H1 (cell line): Measurements from ENCODE around the gene SLC7A8. TPM values are rescaled to one million over a fixed set of nuclear protein-coding genes. Genes with fewer than 3 reads are reported as not detected.

ENCODE experiments used
- CTCF ChIA-PET: fragments of 300-600 bp; sonication (Branson Sonifier 250); formaldehyde crosslinking; loops from one replicate; lab custom pipeline; 2021; ENCODE audit not compliant: partially characterized antibody; lab: Charles Lee
- POLR2A ChIA-PET: fragments of 300-600 bp; sonication (Branson Sonifier 250); formaldehyde crosslinking; loops from one replicate; lab custom pipeline; 2021; ENCODE audit warnings: inconsistent platforms; ENCODE audit not compliant: partially characterized antibody; lab: Charles Lee
- DNase-seq, 2 experiments: peaks; one replicate each; pipeline versions ENCODE4 v3.0.0 to v3.0.0-alpha.2; 2010 to 2022; ENCODE audit warnings: low spot score in 2 of 2, low read depth in 1 of 2, mixed read lengths in 1 of 2
- FAIRE-seq: peaks from 2 replicates; lab custom pipeline; 2011; peaks lifted over from hg19 to GRCh38; lab: Jason Lieb, UNC
- H2AFZ ChIP-seq: 2 replicates; pipeline ENCODE4 v1.8.1; 2012; ENCODE audit warnings: low read length, inconsistent platforms
- H2AK5ac ChIP-seq: 2 replicates; pipeline ENCODE4 v1.6.1; 2013; ENCODE audit warnings: low read depth, low read length
- H2BK120ac ChIP-seq: replicated peaks from 2 replicates; pipeline ENCODE3; 2013; ENCODE audit warnings: low read depth, low read length, inconsistent platforms
- H2BK12ac ChIP-seq: 2 replicates; pipeline ENCODE4 v1.6.1; 2013; ENCODE audit warnings: low read depth, low read length
- H2BK15ac ChIP-seq: 2 replicates; pipeline ENCODE4 v1.6.1; 2013; ENCODE audit warnings: low read length
- H2BK20ac ChIP-seq: 2 replicates; pipeline ENCODE4 v1.6.1; 2013; ENCODE audit warnings: low read length
- H2BK5ac ChIP-seq: 2 replicates; pipeline ENCODE4 v1.6.1; 2013; ENCODE audit warnings: low read depth, low read length
- H3K14ac ChIP-seq: 2 replicates; pipeline ENCODE4 v1.6.1; 2013; ENCODE audit warnings: inconsistent platforms; ENCODE audit not compliant: insufficient read length
- H3K18ac ChIP-seq: 2 replicates; pipeline ENCODE4 v1.6.1; 2013; ENCODE audit warnings: low read length; ENCODE audit errors: extremely low read depth
- H3K23ac ChIP-seq: 2 replicates; pipeline ENCODE4 v1.6.1; 2013; ENCODE audit warnings: inconsistent platforms; ENCODE audit not compliant: insufficient read length
- H3K23me2 ChIP-seq: 2 replicates; pipeline ENCODE4 v1.6.1; 2013; ENCODE audit warnings: low read depth, low read length
- H3K27ac ChIP-seq: 2 replicates; pipeline ENCODE4 v1.6.1; 2011; ENCODE audit warnings: low read depth, low read length, inconsistent platforms
- H3K27me3 ChIP-seq, 4 experiments: replicated peaks in 1 of 4; 1 replicate in 1 of 4; 2 replicates in 3 of 4; pipeline versions ENCODE4 v1.6.1 to v1.8.1; 2011 to 2013; ENCODE audit warnings: low read length in 3 of 4, mild to moderate bottlenecking in 3 of 4, inconsistent platforms in 2 of 4, mixed read lengths in 2 of 4, moderate library complexity in 1 of 4; ENCODE audit not compliant: control insufficient read depth in 3 of 4, insufficient read depth in 3 of 4; ENCODE audit errors: extremely low read depth in 1 of 4
- H3K36me3 ChIP-seq, 4 experiments: 2 replicates each; pipeline versions ENCODE4 v1.6.1 to v1.8.1; 2011 to 2013; ENCODE audit warnings: mild to moderate bottlenecking in 4 of 4, low read length in 3 of 4, moderate library complexity in 2 of 4, control low read depth in 1 of 4, inconsistent platforms in 1 of 4; ENCODE audit not compliant: insufficient read depth in 4 of 4, control insufficient read depth in 2 of 4
- H3K4ac ChIP-seq: replicated peaks from 2 replicates; pipeline ENCODE3; 2013; ENCODE audit warnings: low read length, low read depth, mixed read lengths, inconsistent platforms; ENCODE audit not compliant: insufficient read length
- H3K4me1 ChIP-seq, 4 experiments: replicated peaks in 1 of 4; 1 replicate in 1 of 4; 2 replicates in 3 of 4; pipeline versions ENCODE4 v1.6.1 to v1.8.1; 2011 to 2013; ENCODE audit warnings: low read length in 3 of 4, inconsistent platforms in 2 of 4, mixed read lengths in 1 of 4; ENCODE audit not compliant: insufficient read depth in 4 of 4, control insufficient read depth in 3 of 4
- H3K4me2 ChIP-seq, 2 experiments: 2 replicates each; pipeline versions ENCODE4 v1.6.1 to v1.8.1; 2011 to 2013; ENCODE audit warnings: low read depth in 2 of 2, low read length in 2 of 2, control low read depth in 1 of 2, inconsistent platforms in 1 of 2, mild to moderate bottlenecking in 1 of 2; ENCODE audit not compliant: insufficient read depth in 1 of 2
- H3K4me3 ChIP-seq, 4 experiments: fragments of 200-600, 300-600 bp in 1 of 4; sonication (generic), shearing (Covaris generic), sonication (Bioruptor Twin) in 1 of 4; 2 replicates each; pipeline versions ENCODE4 v1.5.1 to v1.8.1; 2011 to 2016; ENCODE audit warnings: low read length in 4 of 4, low read depth in 3 of 4, control low read depth in 2 of 4, inconsistent platforms in 2 of 4, mild to moderate bottlenecking in 2 of 4, mixed read lengths in 1 of 4, moderate library complexity in 1 of 4; ENCODE audit not compliant: insufficient read depth in 2 of 4; ENCODE audit errors: extremely low read depth in 1 of 4
- H3K56ac ChIP-seq: replicated peaks from 2 replicates; pipeline ENCODE3; 2013; ENCODE audit warnings: low read depth, mild to moderate bottlenecking, mixed read lengths, low read length, inconsistent platforms; ENCODE audit not compliant: insufficient read length
- H3K79me1 ChIP-seq: 2 replicates; pipeline ENCODE4 v1.6.1; 2013; ENCODE audit warnings: low read depth, low read length, control low read depth
- H3K79me2 ChIP-seq, 2 experiments: 2 replicates each; pipeline versions ENCODE4 v1.6.1 to v1.8.1; 2012 to 2013; ENCODE audit warnings: low read length in 2 of 2, mild to moderate bottlenecking in 2 of 2, inconsistent platforms in 1 of 2; ENCODE audit not compliant: insufficient read depth in 2 of 2, control insufficient read depth in 1 of 2
- H3K9ac ChIP-seq, 4 experiments: replicated peaks in 1 of 4; 1 replicate in 1 of 4; 2 replicates in 3 of 4; pipeline versions ENCODE4 v1.6.1 to v1.8.1; 2011 to 2013; ENCODE audit warnings: low read depth in 3 of 4, low read length in 3 of 4, control low read depth in 2 of 4, mild to moderate bottlenecking in 2 of 4, moderate library complexity in 2 of 4, inconsistent platforms in 1 of 4; ENCODE audit errors: extremely low read depth in 1 of 4
- H3K9me3 ChIP-seq, 2 experiments: 2 replicates each; pipeline versions ENCODE4 v1.6.1 to v1.8.1; 2012 to 2013; ENCODE audit warnings: mild to moderate bottlenecking in 2 of 2, moderate library complexity in 2 of 2, control low read depth in 1 of 2, inconsistent platforms in 1 of 2, low read depth in 1 of 2, low read length in 1 of 2, mixed read lengths in 1 of 2; ENCODE audit not compliant: insufficient read depth in 2 of 2
- H4K20me1 ChIP-seq, 2 experiments: replicated peaks in 1 of 2; 2 replicates each; pipeline versions ENCODE3 to v1.8.1; 2011 to 2013; ENCODE audit warnings: inconsistent platforms in 2 of 2, low read length in 2 of 2, mild to moderate bottlenecking in 1 of 2; ENCODE audit not compliant: insufficient read depth in 2 of 2, control insufficient read depth in 1 of 2
- H4K5ac ChIP-seq: 2 replicates; pipeline ENCODE4 v1.6.1; 2013; ENCODE audit warnings: low read length, low read depth, mixed read lengths, inconsistent platforms; ENCODE audit not compliant: insufficient read length
- H4K8ac ChIP-seq: 2 replicates; pipeline ENCODE4 v1.8.0; 2013; ENCODE audit warnings: mild to moderate bottlenecking, moderate library complexity, low read length, inconsistent platforms; ENCODE audit not compliant: insufficient read depth; ENCODE audit errors: extremely low read depth
- H4K91ac ChIP-seq: replicated peaks from 2 replicates; pipeline ENCODE3; 2013; ENCODE audit warnings: low read length, mixed read lengths, inconsistent platforms; ENCODE audit not compliant: insufficient read length
- CBX8 ChIP-seq: fragments of 300-800, 300-1000 bp; sonication (generic); IDR thresholded peaks from 2 replicates; pipeline ENCODE4 v1.7.1; 2016; ENCODE audit warnings: low read depth, low read length, borderline replicate concordance
- CTBP2 ChIP-seq: IDR thresholded peaks from 2 replicates; pipeline ENCODE4 v1.7.0; 2011; ENCODE audit warnings: borderline replicate concordance, mild to moderate bottlenecking, moderate library complexity, mixed read lengths, low read length; ENCODE audit not compliant: insufficient read depth, insufficient read length
- GTF2F1 ChIP-seq: IDR thresholded peaks from 2 replicates; pipeline ENCODE4 v1.6.1; 2012; ENCODE audit warnings: low read depth, low read length, improper control_type of control experiment, borderline replicate concordance
- KDM1A ChIP-seq: fragments of 200-600, 300-600 bp; sonication (generic); IDR thresholded peaks from 2 replicates; pipeline ENCODE4 v1.7.1; 2016; ENCODE audit warnings: mild to moderate bottlenecking, low read length, borderline replicate concordance
- MAFK ChIP-seq: IDR thresholded peaks from 2 replicates; pipeline ENCODE4 v1.6.1; 2012; ENCODE audit warnings: low read depth, mild to moderate bottlenecking, improper control_type of control experiment, low read length
- SIRT6 ChIP-seq: IDR thresholded peaks from one replicate; pipeline ENCODE4 v1.7.1; 2012; ENCODE audit warnings: low read length, inconsistent platforms
- TAF7 ChIP-seq: optimal IDR thresholded peaks from 2 replicates; pipeline ENCODE3; 2011; ENCODE audit warnings: low read depth, mild to moderate bottlenecking, inconsistent platforms, low read length, moderate library complexity, borderline replicate concordance
- WGBS, 2 experiments: shearing (Covaris generic) in 1 of 2; methylation state at CpG; one replicate each; pipeline versions ENCODE4 v1.1.6 to v1.1.7; 2013 to 2015; ENCODE audit warnings: low lambda C conversion rate in 2 of 2, mixed read lengths in 2 of 2, inconsistent platforms in 1 of 2, low coverage in 1 of 2, missing lambda C conversion rate in 1 of 2; ENCODE audit not compliant: insufficient replicate concordance in 2 of 2, insufficient coverage in 1 of 2, insufficient read length in 1 of 2; ENCODE audit errors: extremely low coverage in 1 of 2, missing lambda C conversion rate in 1 of 2; 5-methylcytosine and 5-hydroxymethylcytosine counted together
- polyA plus RNA-seq, 7 experiments: library from polyadenylated mRNA; depleted of rRNA in 3 of 7; stranded (reverse) in 5 of 7; unstranded in 2 of 7; fragments of >200 nt in 5 of 7; fragments of 200-250 nt in 2 of 7; gene quantifications; 1 replicate in 5 of 7; 2 replicates in 1 of 7; 4 replicates in 1 of 7; pipeline versions ENCODE4 v1.2.1 to v1.2.3, GENCODE V29; 2011 to 2013; ENCODE audit warnings: missing spikeins in 2 of 7, mixed read lengths in 2 of 7
- total RNA-seq: library from RNA; stranded (reverse); fragmentation: NEBNext Ultra II Directional; extraction: Animal tissue kit (Norgen Biotek cat#: 25700); gene quantifications from 2 replicates; pipeline ENCODE4 v1.2.1, GENCODE V29; 2021

Gene SLC7A8
- total and polyA plus RNA-seq, 2 of the 8 experiments (the other 6 are each of a cell fraction or from before 2014, with no cell fraction given), result 182 to 204 TPM

DNA sequence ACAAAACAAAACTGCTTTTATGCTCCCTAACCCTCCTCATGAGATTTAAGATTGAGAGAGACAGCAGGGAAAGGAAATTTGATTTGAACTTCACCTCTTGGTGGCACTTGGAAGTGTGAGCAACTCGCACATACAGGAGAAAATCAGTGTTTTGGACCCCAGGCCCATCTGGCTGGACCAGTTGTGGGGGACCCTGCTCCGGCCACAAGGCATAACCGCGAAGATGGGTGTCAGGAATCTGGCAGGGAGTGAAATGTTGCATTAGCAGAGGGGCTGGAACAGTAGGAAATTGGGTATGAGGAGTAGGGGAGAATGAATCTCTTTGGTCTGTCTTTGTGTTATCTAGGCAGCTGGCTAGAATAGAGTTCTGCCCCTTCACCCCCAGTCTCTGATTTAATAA lies 79.9 kb downstream of the SLC7A8 start:
- POLR2A ChIA-PET, result interaction anchor here (2.2 to 3.0 kb wide), 2 partner anchors 9 to 32 kb away, joined by 12 to 14 read pairs; partner anchors contain the start of genes ACIN1 and C14orf119
- Histone ChIP-seq H4K20me1 (no peaks in the 10 kb centered on the region), H3K27ac (no peak overlapping the region), H2AFZ (no peak overlapping the region), H3K79me1 (no peaks in the 10 kb centered on the region; the same call in 1 of the 2 replicates), H4K91ac (no peak overlapping the region), H2BK20ac (no peak overlapping the region), H4K8ac (no peak overlapping the region), H2BK5ac (no peak overlapping the region), H2AK5ac (no peak overlapping the region), H3K36me3 (peaks cover 0 to 5% (median 0%) of the 10 kb centered on the region in 4 experiments; a peak in 2 of 8 replicates), H3K79me2 (peaks cover 0 to 1% of the 10 kb centered on the region in 2 experiments; a peak in 1 of 4 replicates), H3K4ac (no peak overlapping the region), H3K4me1 (peaks cover 6 to 15% (median 9%) of the 10 kb centered on the region in 4 experiments; a peak in 4 of 7 replicates), H3K23me2 (no peaks in the 10 kb centered on the region), H3K14ac (no peak overlapping the region), H2BK120ac (no peak overlapping the region), H3K56ac (no peak overlapping the region), H3K9me3 (peaks cover 2 to 3% of the 10 kb centered on the region in 2 experiments; a peak in 2 of 4 replicates), H3K18ac (no peak overlapping the region), H3K9ac (no peak overlapping the region), H3K23ac (no peak overlapping the region), H3K4me3 (no peak overlapping the region), H3K27me3 (no peaks in the 10 kb centered on the region; a peak in 2 of 7 replicates), H3K4me2 (no peak overlapping the region), H4K5ac (no peak overlapping the region), H2BK12ac (no peak overlapping the region), H2BK15ac (no peak overlapping the region)
- CTCF ChIA-PET, result interaction anchor here (1.4 kb wide), 2 partner anchors 10 to 33 kb away, joined by 4 to 7 read pairs; no protein-coding TSS in a partner anchor
- TF ChIP-seq MAFK, result no peak
- no peak for TF ChIP-seq CBX8
- TF ChIP-seq GTF2F1, result no peak
- TF ChIP-seq TAF7, result no peak
- no peak for TF ChIP-seq SIRT6
- no peak for TF ChIP-seq KDM1A
- no peak for TF ChIP-seq CTBP2
- WGBS, 2 experiments, result 95% methylated on average over 4 of the region's 4 CpGs; no CpG with 5 or more reads in 1 of the 2 experiments
- FAIRE-seq (no peak), DNase-seq (no peak)
